ENCODE measurements around the gene CFAP45.
A peak's percentile ranks its signal among the peaks of the same experiment; 100 is the strongest.

Gene CFAP45

GRCh38 chr1:159936273-159936904, 36.4 kb upstream of the CFAP45 start:
- DNase-seq (ENCODE audit: low spot score) (peak; percentile 77), FAIRE-seq (no peak)

- no peak for FAIRE-seq
- no peak for DNase-seq (ENCODE audit: low spot score)
Observed at GRCh38 chr1:159935719-159936272, 35.8 kb upstream of the CFAP45 start.

- FAIRE-seq, result no peak
- DNase-seq (ENCODE audit: low spot score), result no peak
Observed at GRCh38 chr1:159935305-159935704, 35.3 kb upstream of the CFAP45 start.

- no peak for DNase-seq (ENCODE audit: low spot score)
- FAIRE-seq, result no peak
Observed at GRCh38 chr1:159934136-159935039, 34.4 kb upstream of the CFAP45 start.

- FAIRE-seq, result no peak
- DNase-seq (ENCODE audit: low spot score), result no peak
Observed at GRCh38 chr1:159933347-159933746, 33.4 kb upstream of the CFAP45 start.

GRCh38 chr1:159932296-159933285, 32.6 kb upstream of the CFAP45 start:
- DNase-seq (ENCODE audit: low spot score) (no peak), FAIRE-seq (no peak)

GRCh38 chr1:159931795-159932173, 31.8 kb upstream of the CFAP45 start:
- FAIRE-seq (no peak), DNase-seq (ENCODE audit: low spot score) (no peak)

- DNase-seq (ENCODE audit: low spot score) (no peak), FAIRE-seq (no peak)
Observed at GRCh38 chr1:159931101-159931794, 31.3 kb upstream of the CFAP45 start.

GRCh38 chr1:159930634-159931033, 30.7 kb upstream of the CFAP45 start:
- DNase-seq (ENCODE audit: low spot score) (no peak), FAIRE-seq (no peak)

- FAIRE-seq, result no peak
- DNase-seq (ENCODE audit: low spot score), result no peak
Observed at GRCh38 chr1:159930216-159930615, 30.3 kb upstream of the CFAP45 start.

GRCh38 chr1:159929155-159930051, 29.4 kb upstream of the CFAP45 start:
- no peak for DNase-seq (ENCODE audit: low spot score)
- FAIRE-seq, result no peak

- DNase-seq (ENCODE audit: low spot score), result no peak
- no peak for FAIRE-seq
Observed at GRCh38 chr1:159928491-159929050, 28.6 kb upstream of the CFAP45 start.

GRCh38 chr1:159927849-159928431, 28.0 kb upstream of the CFAP45 start:
- no peak for DNase-seq (ENCODE audit: low spot score)
- FAIRE-seq, result no peak

GRCh38 chr1:159927211-159927848, 27.4 kb upstream of the CFAP45 start:
- FAIRE-seq (no peak), DNase-seq (ENCODE audit: low spot score) (no peak)

- DNase-seq (ENCODE audit: low spot score) (peak; percentile 48), FAIRE-seq (no peak)
Observed at GRCh38 chr1:159925719-159926078, 25.7 kb upstream of the CFAP45 start.

GRCh38 chr1:159924791-159925718, 25.1 kb upstream of the CFAP45 start, which contains the start of gene TAGLN2:
Gene TAGLN2 (minus strand): TSS chr1:159925507. CDS start chr1:159920509, 4,998 bp downstream.
- FAIRE-seq (no peak), DNase-seq (ENCODE audit: low spot score) (peak; percentile 95)

Measured in urothelium cell line (cell line).